ENCODE results near the gene ALG11.
"Not testable (repeated sequence)": the region's sequence is repeated elsewhere in the genome, so short reads cannot be mapped to it uniquely, and the experiment has no call there.

The ALG11 gene

GRCh38 chr13:52011632-52012511 is at the start of gene ALG11:
Gene ALG11 (plus strand): TSS chr13:52012398. CDS start chr13:52012419, 21 bp downstream.
- DNase-seq: peak; percentile 95

GRCh38 chr13:51966186-51966585 is 46.0 kb upstream of the ALG11 start:
- no peak for DNase-seq

GRCh38 chr13:51967482-51968446 is 44.4 kb upstream of the ALG11 start:
- DNase-seq: no peak

- DNase-seq: no peak
Measured at GRCh38 chr13:51970349-51970748, 41.8 kb upstream of the ALG11 start.

GRCh38 chr13:51971520-51972426 is 40.4 kb upstream of the ALG11 start:
- DNase-seq: no peak

- DNase-seq: no peak
Measured at GRCh38 chr13:51974482-51974881, 37.7 kb upstream of the ALG11 start.

- no peak for DNase-seq
Measured at GRCh38 chr13:51976423-51976822, 35.8 kb upstream of the ALG11 start.

- DNase-seq: no peak
Measured at GRCh38 chr13:51976890-51977289, 35.3 kb upstream of the ALG11 start.

- DNase-seq: no peak
Measured at GRCh38 chr13:51977625-51978024, 34.6 kb upstream of the ALG11 start.

- DNase-seq: no peak
Measured at GRCh38 chr13:51978796-51979556, 33.2 kb upstream of the ALG11 start.

- DNase-seq: no peak
Measured at GRCh38 chr13:51980908-51981307, 31.3 kb upstream of the ALG11 start.

- no peak for DNase-seq
Measured at GRCh38 chr13:51981355-51981754, 30.8 kb upstream of the ALG11 start.

GRCh38 chr13:51983292-51983691 is 28.9 kb upstream of the ALG11 start:
- DNase-seq: not testable (repeated sequence)

GRCh38 chr13:51984904-51985303 is 27.3 kb upstream of the ALG11 start:
- not testable (repeated sequence) for DNase-seq

- DNase-seq: no peak
Measured at GRCh38 chr13:51988988-51989618, 23.1 kb upstream of the ALG11 start.

GRCh38 chr13:51993713-51994112 is 18.5 kb upstream of the ALG11 start:
- DNase-seq: no peak

GRCh38 chr13:51995677-51996551 is 16.3 kb upstream of the ALG11 start:
- DNase-seq: no peak

GRCh38 chr13:51996641-51997040 is 15.6 kb upstream of the ALG11 start:
- no peak for DNase-seq

GRCh38 chr13:51997186-51997585 is 15.0 kb upstream of the ALG11 start:
- no peak for DNase-seq
